ENCODE data around the gene CORO1C. TPM values are rescaled to one million over a fixed set of nuclear protein-coding genes. Genes with fewer than 3 reads are reported as not detected.

CORO1C gene
- total RNA-seq, 1 donor from 2014 or later: 164 TPM

DNA sequence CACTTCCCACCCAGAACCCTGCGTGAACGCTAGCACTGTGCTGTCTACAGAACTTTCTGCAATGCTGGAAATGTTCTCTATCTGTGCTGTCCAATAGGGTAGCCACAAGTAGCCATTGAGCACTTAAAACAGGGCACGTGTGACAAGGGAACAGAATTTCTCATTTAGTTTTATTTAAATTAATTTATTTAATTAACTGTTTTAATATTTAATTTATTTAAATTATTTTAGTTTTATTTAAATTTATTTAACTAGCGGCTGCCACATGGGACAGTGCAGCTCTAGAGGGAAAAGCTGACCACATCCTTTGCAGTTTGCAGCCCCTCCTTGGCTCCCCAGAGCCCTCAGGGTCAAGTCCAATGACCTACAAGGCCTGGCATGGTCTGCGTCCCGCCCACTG is 35.0 kb upstream of the CORO1C start:
- TF ChIP-seq, protein P1, sequence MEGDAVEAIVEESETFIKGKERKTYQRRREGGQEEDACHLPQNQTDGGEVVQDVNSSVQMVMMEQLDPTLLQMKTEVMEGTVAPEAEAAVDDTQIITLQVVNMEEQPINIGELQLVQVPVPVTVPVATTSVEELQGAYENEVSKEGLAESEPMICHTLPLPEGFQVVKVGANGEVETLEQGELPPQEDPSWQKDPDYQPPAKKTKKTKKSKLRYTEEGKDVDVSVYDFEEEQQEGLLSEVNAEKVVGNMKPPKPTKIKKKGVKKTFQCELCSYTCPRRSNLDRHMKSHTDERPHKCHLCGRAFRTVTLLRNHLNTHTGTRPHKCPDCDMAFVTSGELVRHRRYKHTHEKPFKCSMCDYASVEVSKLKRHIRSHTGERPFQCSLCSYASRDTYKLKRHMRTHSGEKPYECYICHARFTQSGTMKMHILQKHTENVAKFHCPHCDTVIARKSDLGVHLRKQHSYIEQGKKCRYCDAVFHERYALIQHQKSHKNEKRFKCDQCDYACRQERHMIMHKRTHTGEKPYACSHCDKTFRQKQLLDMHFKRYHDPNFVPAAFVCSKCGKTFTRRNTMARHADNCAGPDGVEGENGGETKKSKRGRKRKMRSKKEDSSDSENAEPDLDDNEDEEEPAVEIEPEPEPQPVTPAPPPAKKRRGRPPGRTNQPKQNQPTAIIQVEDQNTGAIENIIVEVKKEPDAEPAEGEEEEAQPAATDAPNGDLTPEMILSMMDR (IDR thresholded peaks at IDR 0.05; ENCODE audit: insufficient read depth, low read length, poor library complexity, severe bottlenecking): no peak
- Histone ChIP-seq H3K36me3 (ENCODE audit: control insufficient read depth, insufficient read depth, low read length) (no peaks in the 10 kb centered on the region), H3K4me3 (ENCODE audit: low read depth, low read length) (no peak overlapping the region), H3K27me3 (ENCODE audit: control insufficient read depth, insufficient read depth, low read length) (peaks cover 5% of the 10 kb centered on the region)
- DNase-seq (ENCODE audit: low read depth): no peak

DNA sequence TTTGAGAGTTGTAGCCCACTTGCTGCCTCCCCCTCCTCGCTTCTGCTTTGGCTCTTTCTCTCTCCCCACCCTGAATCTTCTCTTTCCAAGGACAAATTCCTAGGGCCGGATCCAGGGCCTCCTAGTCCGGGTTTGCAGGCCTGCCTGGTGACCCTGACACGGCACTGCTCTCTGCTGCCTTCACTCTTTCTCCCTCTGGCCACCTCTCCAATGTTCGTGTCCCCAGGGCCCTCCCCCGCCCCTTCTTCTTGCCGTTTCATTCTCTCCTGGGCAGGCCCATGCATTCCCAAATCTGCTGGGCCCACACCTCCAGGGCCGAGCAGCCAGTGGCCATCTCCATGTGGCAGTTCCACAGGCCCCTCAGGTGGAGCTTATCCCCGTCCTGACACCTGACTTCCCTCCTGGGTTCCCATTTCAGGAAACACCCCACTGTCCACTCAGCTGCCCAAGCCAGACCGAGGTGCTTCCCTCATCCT is 34.0 kb upstream of the CORO1C start:
- DNase-seq (ENCODE audit: low read depth): no peak
- peaks cover 5% of the 10 kb centered on the region for H3K27me3 ChIP-seq (ENCODE audit: control insufficient read depth, insufficient read depth, low read length)
- H3K4me3 ChIP-seq (ENCODE audit: low read depth, low read length): no peak overlapping the region
- no peaks in the 10 kb centered on the region for H3K36me3 ChIP-seq (ENCODE audit: control insufficient read depth, insufficient read depth, low read length)
- TF ChIP-seq, protein P1 (IDR thresholded peaks at IDR 0.05; ENCODE audit: insufficient read depth, low read length, poor library complexity, severe bottlenecking): no peak

DNA sequence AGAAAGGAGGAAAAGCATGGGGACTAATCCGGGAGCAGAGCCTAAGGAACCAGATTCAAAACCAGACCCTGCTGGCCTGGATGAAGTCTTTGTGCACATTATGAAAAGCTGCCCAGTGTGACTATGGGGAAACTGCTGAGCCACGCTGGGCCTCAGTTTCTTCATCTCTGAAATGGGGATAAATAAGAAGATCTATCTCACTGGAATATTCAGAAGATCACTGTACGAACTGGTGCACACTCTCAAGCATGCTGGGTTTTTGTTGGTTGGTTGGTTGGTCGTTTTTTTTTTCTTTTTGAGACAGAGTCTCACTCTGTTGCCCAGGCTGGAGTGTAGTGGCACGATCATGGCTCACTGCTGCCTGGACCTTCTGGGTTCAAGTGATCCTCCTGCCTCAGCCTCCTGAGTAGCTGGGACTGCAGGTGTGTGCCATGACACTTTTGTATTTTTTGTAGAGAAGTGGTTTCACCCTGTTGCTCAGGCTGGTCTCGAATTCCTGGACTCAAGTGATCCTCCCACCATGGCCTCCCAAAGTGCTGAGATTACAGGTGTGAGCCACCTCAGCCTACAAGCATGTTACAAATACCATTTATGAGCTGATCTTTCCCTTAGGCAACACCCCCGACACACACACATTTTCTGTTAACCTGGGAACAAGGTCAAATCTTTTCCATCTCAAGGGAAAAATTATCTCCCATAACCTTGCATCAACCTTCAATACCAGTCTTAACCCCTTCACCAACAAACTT is 33.4 kb upstream of the CORO1C start:
- Histone ChIP-seq H3K27me3 (ENCODE audit: control insufficient read depth, insufficient read depth, low read length) (peaks cover 5% of the 10 kb centered on the region), H3K4me3 (ENCODE audit: low read depth, low read length) (no peak overlapping the region), H3K36me3 (ENCODE audit: control insufficient read depth, insufficient read depth, low read length) (no peaks in the 10 kb centered on the region)
- DNase-seq (ENCODE audit: low read depth): no peak
- TF ChIP-seq, protein P1 (IDR thresholded peaks at IDR 0.05; ENCODE audit: insufficient read depth, low read length, poor library complexity, severe bottlenecking): no peak

DNA sequence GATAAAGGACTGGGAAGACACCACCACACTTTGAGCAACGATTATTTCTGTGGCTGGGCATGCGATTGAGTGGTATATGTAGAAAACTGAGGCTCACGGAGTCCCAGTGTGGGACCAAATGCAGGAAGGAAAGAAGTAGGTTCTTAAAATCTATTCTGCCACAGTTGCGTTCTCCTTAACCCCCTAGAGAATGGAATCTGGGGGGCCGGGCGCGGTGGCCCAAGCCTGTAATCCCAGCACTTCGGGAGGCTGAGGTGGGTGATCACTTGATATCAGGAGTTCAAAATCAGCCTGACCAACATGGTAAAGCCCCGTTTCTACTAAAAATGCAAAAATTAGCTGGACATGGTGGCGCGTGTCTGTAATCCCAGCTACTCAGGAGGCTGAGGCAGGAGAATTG is 29.9 kb upstream of the CORO1C start:
- H3K4me3 ChIP-seq (ENCODE audit: low read depth, low read length): no peak overlapping the region
- no peaks in the 10 kb centered on the region for H3K27me3 ChIP-seq (ENCODE audit: control insufficient read depth, insufficient read depth, low read length)
- no peaks in the 10 kb centered on the region for H3K36me3 ChIP-seq (ENCODE audit: control insufficient read depth, insufficient read depth, low read length)
- DNase-seq (ENCODE audit: low read depth): no peak
- TF ChIP-seq, protein P1 (IDR thresholded peaks at IDR 0.05; ENCODE audit: insufficient read depth, low read length, poor library complexity, severe bottlenecking): no peak

DNA sequence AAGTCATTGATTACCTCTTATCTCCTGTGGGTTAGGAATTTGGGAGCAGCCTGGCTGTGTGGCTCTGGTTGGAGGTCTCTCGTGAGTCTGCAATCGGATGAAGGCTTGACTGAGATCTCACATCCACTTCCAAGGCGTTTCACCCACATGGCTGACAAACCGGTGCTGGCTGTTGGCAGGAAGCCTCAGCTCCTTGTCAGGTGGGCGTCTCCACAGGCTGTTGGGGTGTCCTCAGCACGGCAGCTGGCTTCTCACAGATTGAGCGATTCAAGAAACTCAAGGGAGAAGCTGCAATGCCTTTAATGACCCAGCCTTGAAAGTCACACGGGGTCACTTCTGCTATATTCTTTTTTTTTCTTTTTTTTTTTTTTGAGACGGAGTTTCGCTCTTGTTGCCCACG is 28.6 kb upstream of the CORO1C start:
- no peaks in the 10 kb centered on the region for H3K27me3 ChIP-seq (ENCODE audit: control insufficient read depth, insufficient read depth, low read length)
- DNase-seq (ENCODE audit: low read depth): no peak
- TF ChIP-seq, protein P1 (IDR thresholded peaks at IDR 0.05; ENCODE audit: insufficient read depth, low read length, poor library complexity, severe bottlenecking): no peak
- no peak overlapping the region for H3K4me3 ChIP-seq (ENCODE audit: low read depth, low read length)
- no peaks in the 10 kb centered on the region for H3K36me3 ChIP-seq (ENCODE audit: control insufficient read depth, insufficient read depth, low read length)

DNA sequence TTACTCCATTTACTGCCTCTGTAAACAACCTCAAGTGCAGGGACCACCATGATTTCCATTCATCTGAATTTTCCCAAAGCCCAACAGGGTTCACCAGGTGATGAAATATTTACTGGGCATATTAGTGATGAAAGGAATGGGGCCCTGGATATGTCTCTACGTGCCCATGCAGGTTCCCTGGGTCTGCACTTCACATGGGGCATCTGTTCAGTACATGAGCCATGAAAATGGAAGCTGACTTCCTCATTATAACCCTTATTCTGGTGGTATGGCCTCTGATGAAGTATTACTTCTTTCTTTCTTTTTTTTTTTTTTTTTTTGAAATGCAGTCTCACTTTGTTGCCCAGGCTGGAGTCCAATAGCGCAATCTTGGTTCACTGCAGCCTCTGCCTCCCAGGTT is 26.5 kb upstream of the CORO1C start:
- DNase-seq (ENCODE audit: low read depth): no peak
- H3K4me3 ChIP-seq (ENCODE audit: low read depth, low read length): no peak overlapping the region
- TF ChIP-seq, protein P1 (IDR thresholded peaks at IDR 0.05; ENCODE audit: insufficient read depth, low read length, poor library complexity, severe bottlenecking): no peak
- peaks cover 2% of the 10 kb centered on the region for H3K27me3 ChIP-seq (ENCODE audit: control insufficient read depth, insufficient read depth, low read length)
- H3K36me3 ChIP-seq (ENCODE audit: control insufficient read depth, insufficient read depth, low read length): no peaks in the 10 kb centered on the region

Measured in kidney epithelial cell (primary cell).